CD4-positive, alpha-beta T cell treated with Interleukin-4 for 1 hour (primary cell): Measurements from ENCODE around the gene PARVB.

Experiments used
- DNase-seq, 2 donors: peaks; one replicate each; pipeline ENCODE4 v3.0.0-alpha.2; 2020 to 2022

The PARVB gene

GRCh38 chr22:44187652-44188230 lies 163.6 kb downstream of the PARVB start:
- DNase-seq: no peak

GRCh38 chr22:44188316-44188715 lies 164.2 kb downstream of the PARVB start:
- no peak for DNase-seq

GRCh38 chr22:44188986-44189630 lies 165.0 kb downstream of the PARVB start:
- no peak for DNase-seq

GRCh38 chr22:44190381-44190976 lies 166.4 kb downstream of the PARVB start:
- DNase-seq: no peak

GRCh38 chr22:44191036-44191454 lies 166.9 kb downstream of the PARVB start:
- peak; percentile 48 to 74 for DNase-seq

GRCh38 chr22:44192098-44192815 lies 168.2 kb downstream of the PARVB start:
- DNase-seq: peak; percentile 50 to 69

- no peak for DNase-seq
Observed at GRCh38 chr22:44192816-44193534, 168.9 kb downstream of the PARVB start.

GRCh38 chr22:44193535-44193891 lies 169.4 kb downstream of the PARVB start:
- peak in 1 of 2 donors; percentile 14 for DNase-seq

- no peak for DNase-seq
Observed at GRCh38 chr22:44194569-44194968, 170.5 kb downstream of the PARVB start.

- no peak for DNase-seq
Observed at GRCh38 chr22:44195189-44195871, 171.2 kb downstream of the PARVB start.

- no peak for DNase-seq
Observed at GRCh38 chr22:44196241-44196640, 172.1 kb downstream of the PARVB start.

- DNase-seq: no peak
Observed at GRCh38 chr22:44196731-44197131, 172.6 kb downstream of the PARVB start.

- DNase-seq: no peak
Observed at GRCh38 chr22:44197271-44197670, 173.2 kb downstream of the PARVB start.

- no peak for DNase-seq
Observed at GRCh38 chr22:44199164-44199563, 175.1 kb downstream of the PARVB start.

GRCh38 chr22:44199866-44200265 lies 175.8 kb downstream of the PARVB start:
- no peak for DNase-seq

GRCh38 chr22:44200451-44200850 lies 176.3 kb downstream of the PARVB start:
- no peak for DNase-seq

GRCh38 chr22:44200855-44201550 lies 176.9 kb downstream of the PARVB start:
- DNase-seq: no peak

GRCh38 chr22:44201665-44202064 lies 177.6 kb downstream of the PARVB start:
- no peak for DNase-seq

- DNase-seq: no peak
Observed at GRCh38 chr22:44202261-44202789, 178.2 kb downstream of the PARVB start.

GRCh38 chr22:44203203-44203602 lies 179.1 kb downstream of the PARVB start:
- no peak for DNase-seq

- DNase-seq: no peak
Observed at GRCh38 chr22:44204739-44205515, 180.8 kb downstream of the PARVB start.
